K562 (cell line): ENCODE data around the gene MBOAT1. TPM values are rescaled to one million over a fixed set of nuclear protein-coding genes. Genes with fewer than 3 reads are reported as not detected.
A peak's percentile ranks its signal among the peaks of the same experiment; 100 is the strongest.

Experiments
- CBFB ChIP-seq: sonication (generic); formaldehyde crosslinking; IDR thresholded peaks from 2 replicates; pipeline ENCODE4 v1.4.0; 2020; ENCODE audit warnings: mild to moderate bottlenecking, missing genetic modification reagents
- CHAMP1 ChIP-seq: fragments of 450-650 bp; IDR thresholded peaks from 2 replicates; pipeline ENCODE4 v1.6.1; 2016; ENCODE audit warnings: mild to moderate bottlenecking
- EWSR1 ChIP-seq: fragments of 450-650 bp; IDR thresholded peaks from 2 replicates; pipeline ENCODE4 v1.6.1; 2018; ENCODE audit warnings: borderline replicate concordance, mild to moderate bottlenecking, low read depth, moderate library complexity; ENCODE audit not compliant: partially characterized antibody
- FIP1L1 ChIP-seq: fragments of 200-400 bp; formaldehyde crosslinking; IDR thresholded peaks from 2 replicates; pipeline ENCODE4 v1.6.1; 2018; ENCODE audit warnings: mild to moderate bottlenecking, low read depth, low read length; ENCODE audit not compliant: poor library complexity, severe bottlenecking
- KDM2B ChIP-seq: fragments of 250-450 bp; sonication (Bioruptor Pico); IDR thresholded peaks from 2 replicates; pipeline ENCODE4 v1.8.0; 2021; ENCODE audit warnings: mild to moderate bottlenecking, moderate library complexity
- LEF1 ChIP-seq: fragments of 450-650 bp; IDR thresholded peaks from 2 replicates; pipeline ENCODE4 v1.6.1; 2016; ENCODE audit warnings: mild to moderate bottlenecking
- MCM5 ChIP-seq: fragments of 450-650 bp; IDR thresholded peaks from 2 replicates; pipeline ENCODE4 v1.6.1; 2016; ENCODE audit warnings: low read depth
- RAD51 ChIP-seq: fragments of 450-650 bp; IDR thresholded peaks from 2 replicates; pipeline ENCODE4 v1.7.1; 2016; ENCODE audit warnings: low read depth, mild to moderate bottlenecking, borderline replicate concordance
- REST ChIP-seq, 2 experiments: fragments of 450-650 bp; formaldehyde crosslinking in 1 of 2; IDR thresholded peaks; 2 replicates each; pipeline versions ENCODE4 v1.4.0 to v1.6.1; 2014 to 2020; ENCODE audit warnings: mild to moderate bottlenecking in 2 of 2, borderline replicate concordance in 1 of 2, low read depth in 1 of 2
- RFX1 ChIP-seq: fragments of 450-650 bp; IDR thresholded peaks from 2 replicates; pipeline ENCODE4 v1.6.1; 2016; ENCODE audit warnings: mild to moderate bottlenecking, moderate library complexity
- RFX5 ChIP-seq: IDR thresholded peaks from 2 replicates; pipeline ENCODE4 v1.6.1; 2011; ENCODE audit warnings: low read depth, mild to moderate bottlenecking, improper control_type of control experiment, low read length
- RUNX1 ChIP-seq: sonication (generic); IDR thresholded peaks from 2 replicates; pipeline ENCODE4 v1.6.1; 2016; ENCODE audit warnings: antibody characterized with exemption, low read depth
- SAP30 ChIP-seq: fragments of 200-600 bp; sonication (generic); IDR thresholded peaks from 2 replicates; pipeline ENCODE4 v1.6.1; 2012; ENCODE audit warnings: borderline replicate concordance, low read depth, mild to moderate bottlenecking, moderate library complexity, low read length, control low read depth, inconsistent platforms; ENCODE audit not compliant: insufficient read depth, poor library complexity, severe bottlenecking
- TCF7 ChIP-seq: sonication (generic); IDR thresholded peaks from 2 replicates; pipeline ENCODE4 v1.6.1; 2016; ENCODE audit warnings: antibody characterized with exemption, borderline replicate concordance
- TEAD1 ChIP-seq, 2 experiments: fragments of 450-650 bp in 1 of 2; sonication (generic) in 1 of 2; formaldehyde crosslinking; IDR thresholded peaks; 2 replicates each; pipeline versions ENCODE4 v1.4.0 to v1.8.0; 2020 to 2022; ENCODE audit warnings: mild to moderate bottlenecking in 2 of 2, missing genetic modification reagents in 1 of 2
- ZFPM2 ChIP-seq: fragments of 250-450 bp; sonication (Bioruptor Pico); IDR thresholded peaks from 2 replicates; pipeline ENCODE4 v1.5.1; 2022; ENCODE audit warnings: mild to moderate bottlenecking
- ZNF354B ChIP-seq: fragments of 250-450 bp; sonication (Bioruptor Pico); IDR thresholded peaks from 2 replicates; pipeline ENCODE4 v1.4.0; 2020
- ZNF695 ChIP-seq: fragments of 450-650 bp; formaldehyde crosslinking; IDR thresholded peaks from 2 replicates; pipeline ENCODE4 v1.4.0; 2020; ENCODE audit warnings: mild to moderate bottlenecking, moderate library complexity
- polyA plus RNA-seq, 8 experiments: library from polyadenylated mRNA; depleted of rRNA in 4 of 8; stranded (reverse) in 5 of 8; unstranded in 3 of 8; fragments of >200 nt; fragmentation: Nextera tagmentation in 2 of 8; fragmentation: Illumina TruSeq in 1 of 8; extraction: Ambion mirVana in 2 of 8; extraction: Trizol in 1 of 8; gene quantifications; 2 replicates each; pipeline versions ENCODE4 v1.2.1 to v1.2.3, GENCODE V29; 2011 to 2014; ENCODE audit warnings: inconsistent platforms in 1 of 8, missing spikeins in 1 of 8
- total RNA-seq, 7 experiments: library from RNA; depleted of rRNA in 6 of 7; stranded (reverse); fragments of >200 nt in 6 of 7; fragmentation: Illumina TruSeq in 2 of 7; extraction: Trizol in 2 of 7; gene quantifications; 2 replicates each; pipeline versions ENCODE4 v1.2.1 to v1.2.3, GENCODE V29; 2011 to 2021; ENCODE audit warnings: low replicate concordance in 1 of 7

Gene MBOAT1
- total and polyA plus RNA-seq, 9 of the 15 experiments (the other 6 are each of a cell fraction or from before 2014, with no cell fraction given), result 0.13 to 16.5 (median 10.3) TPM

- no peak for TF ChIP-seq ZNF354B (CRISPR knock-in tag)
- TF ChIP-seq KDM2B (CRISPR knock-in tag), result no peak
- TF ChIP-seq RAD51, result no peak
- TF ChIP-seq ZNF695 (CRISPR knock-in tag), result peak; percentile 62; the same call in 1 of the 2 replicates
- TF ChIP-seq TEAD1 (CRISPR knock-in tag; IDR thresholded peaks at IDR 0.05), result no peak; a peak in 1 of 4 replicates
- no peak for TF ChIP-seq EWSR1
- TF ChIP-seq TCF7, result no peak
- TF ChIP-seq RFX1, result no peak
- TF ChIP-seq FIP1L1, result no peak
- no peak for TF ChIP-seq MCM5
- TF ChIP-seq LEF1, result no peak
- TF ChIP-seq RUNX1, result no peak
- TF ChIP-seq SAP30, result no peak
- TF ChIP-seq CHAMP1, result no peak
- TF ChIP-seq CBFB, result no peak
- no peak for TF ChIP-seq RFX5
- no peak for TF ChIP-seq ZFPM2 (CRISPR knock-in tag)
- 0 out of 2 replicates have a peak, but pooled peaks have one; percentile 23 for TF ChIP-seq REST (IDR thresholded peaks at IDR 0.05; ENCODE audit: borderline replicate concordance)
- 0 out of 2 replicates have a peak, but pooled peaks have one; percentile 48 for TF ChIP-seq REST (CRISPR knock-in tag; IDR thresholded peaks at IDR 0.05; ENCODE audit: low read depth)
Observed at GRCh38 chr6:20212392-20213111, at the start of gene MBOAT1 (continued).
